Measurements from ENCODE around the gene IL1R2.

Gene IL1R2

DNA sequence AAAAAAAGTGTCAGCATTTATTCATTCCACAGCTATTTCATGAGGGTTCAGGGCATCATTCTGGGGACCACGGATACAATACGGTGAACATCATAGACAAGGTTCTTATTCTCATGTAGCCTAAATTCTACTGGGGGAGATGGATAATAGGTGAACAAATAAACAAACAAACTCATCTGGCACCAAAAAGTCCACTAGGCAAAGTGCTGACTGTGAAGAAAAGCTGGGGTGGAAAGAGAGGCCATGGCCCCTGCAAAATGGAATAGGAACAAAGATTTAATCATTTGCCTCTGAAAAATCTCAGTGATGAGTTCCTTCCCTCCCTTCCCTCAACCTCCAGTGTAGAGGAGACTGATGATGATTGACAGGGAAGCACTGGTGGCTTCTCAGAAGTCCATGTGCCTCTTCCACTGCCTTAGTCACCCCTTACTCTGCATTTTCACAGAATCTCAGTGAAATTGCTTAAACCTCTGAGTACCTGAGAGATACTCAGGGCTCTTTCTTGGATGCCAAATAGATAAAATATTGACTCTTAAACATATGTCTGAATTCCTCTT lies 81.5 kb downstream of the IL1R2 start:
- Histone ChIP-seq H2BK15ac (replicated peaks; ENCODE audit: low read depth) (no peak overlapping the region), H4K8ac (ENCODE audit: low read depth, low read length) (no peak overlapping the region), H3K79me2 (ENCODE audit: control insufficient read depth, insufficient read depth, low read length) (no peaks in the 10 kb centered on the region), H2BK5ac (ENCODE audit: low read length) (no peak overlapping the region), H3K9ac (ENCODE audit: low read length) (no peak overlapping the region), H3K27me3 (ENCODE audit: insufficient read depth, low read length, poor library complexity) (no peaks in the 10 kb centered on the region), H3K4ac (ENCODE audit: low read depth, low read length) (no peak overlapping the region), H4K5ac (ENCODE audit: low read length) (no peak overlapping the region), H2AK5ac (ENCODE audit: low read length) (no peak overlapping the region), H3K23ac (ENCODE audit: low read length) (no peak overlapping the region), H3K4me3 (ENCODE audit: low read length) (no peak overlapping the region), H3K4me2 (ENCODE audit: low read length) (no peak overlapping the region), H3K4me1 (ENCODE audit: control insufficient read depth, low read depth, low read length) (no peaks in the 10 kb centered on the region), H3K79me1 (ENCODE audit: low read length) (no peaks in the 10 kb centered on the region), H3K27ac (ENCODE audit: low read depth, low read length) (no peak overlapping the region), H3K56ac (ENCODE audit: low read length) (no peak overlapping the region), H3K18ac (ENCODE audit: low read length) (no peak overlapping the region), H3K36me3 (ENCODE audit: control insufficient read depth, insufficient read depth, low read length) (no peaks in the 10 kb centered on the region), H2BK120ac (ENCODE audit: low read depth, low read length) (no peak overlapping the region)
- no CpG with 5 or more reads among the region's 2 CpGs for WGBS (ENCODE audit: extremely low coverage, insufficient coverage, low lambda C conversion rate)
- DNase-seq = no peak

- Histone ChIP-seq H3K79me2 (ENCODE audit: control insufficient read depth, insufficient read depth, low read length) (no peaks in the 10 kb centered on the region), H3K27ac (ENCODE audit: low read depth, low read length) (no peak overlapping the region), H3K4ac (ENCODE audit: low read depth, low read length) (no peak overlapping the region), H3K27me3 (ENCODE audit: insufficient read depth, low read length, poor library complexity) (no peaks in the 10 kb centered on the region), H3K4me1 (ENCODE audit: control insufficient read depth, low read depth, low read length) (no peaks in the 10 kb centered on the region), H3K9ac (ENCODE audit: low read length) (no peak overlapping the region), H3K79me1 (ENCODE audit: low read length) (no peaks in the 10 kb centered on the region), H3K56ac (ENCODE audit: low read length) (no peak overlapping the region), H3K4me2 (ENCODE audit: low read length) (no peak overlapping the region), H3K18ac (ENCODE audit: low read length) (no peak overlapping the region), H2BK15ac (replicated peaks; ENCODE audit: low read depth) (no peak overlapping the region), H4K5ac (ENCODE audit: low read length) (no peak overlapping the region), H2AK5ac (ENCODE audit: low read length) (no peak overlapping the region), H3K4me3 (ENCODE audit: low read length) (no peak overlapping the region), H2BK5ac (ENCODE audit: low read length) (no peak overlapping the region), H4K8ac (ENCODE audit: low read depth, low read length) (no peak overlapping the region), H3K36me3 (ENCODE audit: control insufficient read depth, insufficient read depth, low read length) (no peaks in the 10 kb centered on the region), H2BK120ac (ENCODE audit: low read depth, low read length) (no peak overlapping the region), H3K23ac (ENCODE audit: low read length) (no peak overlapping the region)
- WGBS (ENCODE audit: extremely low coverage, insufficient coverage, low lambda C conversion rate) = no CpG with 5 or more reads among the region's 6 CpGs
- DNase-seq = peak; percentile 19
Measured at GRCh38 chr2:102074152-102074783, 82.5 kb downstream of the IL1R2 start.

GRCh38 chr2:102075479-102075878 lies 83.7 kb downstream of the IL1R2 start:
- no peak overlapping the region for H3K4me3 ChIP-seq (ENCODE audit: low read length)
- no peak overlapping the region for H2BK15ac ChIP-seq (replicated peaks; ENCODE audit: low read depth)
- no peak overlapping the region for H2BK5ac ChIP-seq (ENCODE audit: low read length)
- DNase-seq = no peak
- H3K4me1 ChIP-seq (ENCODE audit: control insufficient read depth, low read depth, low read length) = no peaks in the 10 kb centered on the region
- no peak overlapping the region for H3K9ac ChIP-seq (ENCODE audit: low read length)
- no peaks in the 10 kb centered on the region for H3K79me2 ChIP-seq (ENCODE audit: control insufficient read depth, insufficient read depth, low read length)
- WGBS (ENCODE audit: extremely low coverage, insufficient coverage, low lambda C conversion rate) = no CpG with 5 or more reads among the region's 2 CpGs
- H3K23ac ChIP-seq (ENCODE audit: low read length) = no peak overlapping the region
- H4K5ac ChIP-seq (ENCODE audit: low read length) = no peak overlapping the region
- H2BK120ac ChIP-seq (ENCODE audit: low read depth, low read length) = no peak overlapping the region
- H3K18ac ChIP-seq (ENCODE audit: low read length) = no peak overlapping the region
- H2AK5ac ChIP-seq (ENCODE audit: low read length) = no peak overlapping the region
- no peaks in the 10 kb centered on the region for H3K36me3 ChIP-seq (ENCODE audit: control insufficient read depth, insufficient read depth, low read length)
- H3K27me3 ChIP-seq (ENCODE audit: insufficient read depth, low read length, poor library complexity) = no peaks in the 10 kb centered on the region
- no peak overlapping the region for H3K56ac ChIP-seq (ENCODE audit: low read length)
- no peak overlapping the region for H3K4ac ChIP-seq (ENCODE audit: low read depth, low read length)
- H3K79me1 ChIP-seq (ENCODE audit: low read length) = no peaks in the 10 kb centered on the region
- H3K4me2 ChIP-seq (ENCODE audit: low read length) = no peak overlapping the region
- H3K27ac ChIP-seq (ENCODE audit: low read depth, low read length) = no peak overlapping the region
- no peak overlapping the region for H4K8ac ChIP-seq (ENCODE audit: low read depth, low read length)

GRCh38 chr2:102076512-102076911 lies 84.8 kb downstream of the IL1R2 start:
- H4K5ac ChIP-seq (ENCODE audit: low read length) = no peak overlapping the region
- no peak for DNase-seq
- H3K9ac ChIP-seq (ENCODE audit: low read length) = no peak overlapping the region
- H3K27me3 ChIP-seq (ENCODE audit: insufficient read depth, low read length, poor library complexity) = no peaks in the 10 kb centered on the region
- no peak overlapping the region for H3K4ac ChIP-seq (ENCODE audit: low read depth, low read length)
- no peak overlapping the region for H2BK120ac ChIP-seq (ENCODE audit: low read depth, low read length)
- no peak overlapping the region for H2AK5ac ChIP-seq (ENCODE audit: low read length)
- no peaks in the 10 kb centered on the region for H3K79me2 ChIP-seq (ENCODE audit: control insufficient read depth, insufficient read depth, low read length)
- no peak overlapping the region for H3K27ac ChIP-seq (ENCODE audit: low read depth, low read length)
- no peak overlapping the region for H3K4me3 ChIP-seq (ENCODE audit: low read length)
- no peak overlapping the region for H2BK15ac ChIP-seq (replicated peaks; ENCODE audit: low read depth)
- H3K56ac ChIP-seq (ENCODE audit: low read length) = no peak overlapping the region
- no peak overlapping the region for H3K4me2 ChIP-seq (ENCODE audit: low read length)
- no peaks in the 10 kb centered on the region for H3K36me3 ChIP-seq (ENCODE audit: control insufficient read depth, insufficient read depth, low read length)
- H3K79me1 ChIP-seq (ENCODE audit: low read length) = no peaks in the 10 kb centered on the region
- H2BK5ac ChIP-seq (ENCODE audit: low read length) = no peak overlapping the region
- H3K18ac ChIP-seq (ENCODE audit: low read length) = no peak overlapping the region
- H3K23ac ChIP-seq (ENCODE audit: low read length) = no peak overlapping the region
- H3K4me1 ChIP-seq (ENCODE audit: control insufficient read depth, low read depth, low read length) = no peaks in the 10 kb centered on the region
- H4K8ac ChIP-seq (ENCODE audit: low read depth, low read length) = no peak overlapping the region
